NCI-H2171 (cell line): ENCODE results near the gene MDP1.
"Not testable (repeated sequence)": the region's sequence is repeated elsewhere in the genome, so short reads cannot be mapped to it uniquely, and the experiment has no call there.

Experiments
- DNase-seq: peaks from one replicate; lab custom pipeline; 2025; lab: John Stamatoyannopoulos, UW

Gene MDP1

GRCh38 chr14:24250354-24250753, 34.5 kb upstream of the MDP1 start:
- no peak for DNase-seq

- no peak for DNase-seq
Measured at GRCh38 chr14:24249230-24250021, 33.6 kb upstream of the MDP1 start.

- no peak for DNase-seq
Measured at GRCh38 chr14:24247422-24247821, 31.6 kb upstream of the MDP1 start.

GRCh38 chr14:24246765-24247212, 30.9 kb upstream of the MDP1 start:
- no peak for DNase-seq

- DNase-seq = not testable (repeated sequence)
Measured at GRCh38 chr14:24245350-24245749, 29.5 kb upstream of the MDP1 start.

- DNase-seq = peak; percentile 21
Measured at GRCh38 chr14:24243336-24243836, 27.5 kb upstream of the MDP1 start.

GRCh38 chr14:24241829-24242443, 26.1 kb upstream of the MDP1 start:
- peak; percentile 95 for DNase-seq

DNA sequence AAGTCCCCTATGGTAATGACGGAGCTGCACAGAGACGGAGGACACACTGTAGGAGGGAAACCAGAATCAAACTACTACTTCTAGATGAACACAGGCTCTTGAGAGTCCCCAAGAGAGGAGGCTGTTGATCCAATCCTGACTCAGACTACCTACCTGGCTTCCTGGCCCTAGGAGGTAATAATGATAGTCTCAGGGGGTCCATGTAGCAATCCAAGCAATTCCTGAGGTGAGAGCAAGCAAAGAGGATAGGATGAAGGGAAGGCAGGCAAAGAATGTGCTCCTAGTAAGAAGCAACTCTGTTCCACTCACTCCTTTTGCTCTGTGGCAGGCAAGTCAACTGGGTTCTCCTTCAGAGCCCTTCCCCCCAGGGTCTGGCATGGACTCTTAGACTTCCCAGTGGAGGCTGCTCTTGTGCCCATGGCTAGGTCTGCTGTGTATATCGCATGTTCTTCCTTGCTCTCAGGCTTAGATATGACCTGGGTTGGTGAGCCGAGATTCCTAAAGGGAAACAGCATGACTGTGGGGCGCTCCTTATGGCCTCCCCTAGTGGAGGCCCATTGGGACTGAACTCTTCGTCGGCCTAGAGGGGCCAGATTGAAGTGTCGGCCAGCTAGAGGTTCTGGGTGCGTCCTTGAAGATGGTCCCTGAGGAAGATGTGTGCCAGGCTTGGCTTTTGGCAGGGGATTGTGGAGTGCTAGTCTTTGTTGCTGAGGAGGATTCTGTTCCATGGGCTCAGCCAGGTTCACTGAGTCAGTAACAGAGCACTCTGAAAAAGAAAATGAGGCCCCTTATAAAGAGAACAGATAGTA, 24.4 kb upstream of the MDP1 start:
- DNase-seq = no peak

GRCh38 chr14:24238527-24239037, 22.7 kb upstream of the MDP1 start:
- DNase-seq = no peak

DNA sequence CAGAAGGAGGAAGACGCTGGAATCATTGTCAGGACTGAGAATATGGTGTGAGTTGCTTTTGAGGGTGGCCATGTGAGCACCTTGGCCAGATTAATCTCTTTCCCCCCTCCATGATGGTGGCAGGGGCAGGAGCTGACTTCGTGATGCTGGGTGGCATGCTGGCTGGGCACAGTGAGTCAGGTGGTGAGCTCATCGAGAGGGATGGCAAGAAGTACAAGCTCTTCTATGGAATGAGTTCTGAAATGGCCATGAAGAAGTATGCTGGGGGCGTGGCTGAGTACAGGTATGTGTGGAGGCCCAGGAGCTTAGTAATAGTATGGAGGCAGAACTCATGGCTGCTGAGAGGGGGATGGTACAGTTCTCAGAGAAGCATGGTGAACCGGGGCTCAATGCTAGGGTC, 22.3 kb upstream of the MDP1 start:
- no peak for DNase-seq

- no peak for DNase-seq
Measured at GRCh38 chr14:24237463-24237955, 21.6 kb upstream of the MDP1 start.

DNA sequence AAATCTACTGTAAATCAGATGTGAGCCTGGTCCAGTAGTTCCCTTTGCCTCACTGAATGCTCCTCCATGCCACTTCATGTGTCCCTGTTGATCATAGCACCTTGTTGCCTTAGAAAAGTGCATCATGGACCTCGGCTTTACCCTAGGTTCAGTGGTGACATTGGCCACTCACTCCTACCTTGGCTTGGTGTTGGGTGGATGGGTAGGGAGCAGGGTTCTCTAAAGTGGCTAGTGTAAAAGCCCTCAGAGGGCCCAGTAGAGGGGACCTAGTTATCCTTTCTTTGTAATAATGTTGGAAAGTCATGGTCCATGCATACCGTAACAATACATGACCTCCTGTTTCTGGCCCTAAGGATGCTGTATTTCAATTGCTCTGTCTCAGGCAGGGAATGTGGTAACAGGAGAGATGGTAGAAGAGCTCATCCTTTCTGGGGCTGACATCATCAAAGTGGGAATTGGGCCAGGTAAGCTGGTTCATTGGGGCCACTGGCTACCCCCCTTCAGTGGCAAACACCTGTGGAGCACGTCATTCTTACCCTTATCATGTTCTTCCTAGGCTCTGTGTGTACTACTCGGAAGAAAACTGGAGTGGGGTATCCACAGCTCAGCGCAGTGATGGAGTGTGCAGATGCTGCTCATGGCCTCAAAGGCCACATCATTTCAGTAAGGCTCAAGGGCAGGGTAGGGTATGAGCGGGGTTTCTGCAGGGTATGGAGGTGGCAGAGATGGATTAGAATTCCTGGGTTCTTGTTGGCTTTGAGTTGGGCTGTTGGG, 21.0 kb upstream of the MDP1 start:
- DNase-seq = no peak

GRCh38 chr14:24235804-24236688, 20.2 kb upstream of the MDP1 start:
- DNase-seq = no peak

- no peak for DNase-seq
Measured at GRCh38 chr14:24234095-24235005, 18.5 kb upstream of the MDP1 start.

- DNase-seq = no peak
Measured at GRCh38 chr14:24233538-24233866, 17.6 kb upstream of the MDP1 start.

DNA sequence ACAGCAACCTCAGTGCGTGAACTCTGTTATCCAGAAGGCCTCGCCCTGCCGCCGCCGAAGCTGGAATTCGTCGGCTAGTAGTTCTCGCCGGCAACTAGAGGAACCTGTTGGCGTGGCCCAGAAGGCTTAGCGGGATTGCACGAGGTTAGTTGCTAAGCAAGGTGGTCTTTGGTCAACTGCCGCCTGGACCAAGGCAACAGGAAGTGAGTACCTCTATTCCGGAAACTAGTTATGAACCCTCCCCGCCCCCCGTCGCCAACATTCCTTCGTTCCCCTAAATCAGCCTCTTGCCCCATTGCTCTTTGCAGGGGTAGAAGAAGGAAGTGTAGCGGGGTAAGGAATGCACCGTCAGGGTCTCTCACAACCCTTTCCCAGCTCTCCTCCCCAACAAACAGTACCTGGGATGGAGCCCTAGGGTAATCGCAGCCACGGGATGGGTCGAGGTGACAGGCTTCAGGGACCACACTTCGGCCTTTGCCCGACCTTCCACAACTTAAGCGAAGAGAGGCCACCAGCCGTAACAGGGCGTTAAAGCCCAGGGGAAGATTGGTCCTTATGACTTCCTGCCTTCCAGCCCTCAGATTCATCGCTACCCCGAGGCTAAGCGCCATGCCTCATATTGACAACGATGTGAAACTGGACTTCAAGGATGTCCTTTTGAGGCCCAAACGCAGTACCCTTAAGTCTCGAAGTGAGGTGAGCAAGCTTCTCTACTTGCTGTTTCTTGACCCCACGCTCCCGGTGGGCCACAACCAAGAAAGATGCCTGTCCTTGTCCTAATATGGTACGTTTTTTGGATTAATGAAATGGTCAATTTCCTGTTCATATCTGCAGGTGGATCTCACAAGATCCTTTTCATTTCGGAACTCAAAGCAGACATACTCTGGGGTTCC, 17.0 kb upstream of the MDP1 start, which contains the start of gene GMPR2:
Gene GMPR2 (plus strand): TSS at position 285 of the 893 bp plus-strand sequence. CDS start 325 bp downstream, at position 610.
- DNase-seq = peak; percentile 83

GRCh38 chr14:24232121-24232644, 16.3 kb upstream of the MDP1 start, which contains the start of gene NEDD8:
Gene NEDD8, minus strand, starts transcription at chr14:24232367. Its CDS starts 100 bp downstream, at chr14:24232267.
- DNase-seq = peak; percentile 94
